Thymus (tissue), 11 donors: ENCODE results near the gene TIMM22. TPM values are rescaled to one million over a fixed set of nuclear protein-coding genes. Genes with fewer than 3 reads are reported as not detected.
"Not testable (repeated sequence)": the region's sequence is repeated elsewhere in the genome, so short reads cannot be mapped to it uniquely, and the experiment has no call there.

ENCODE experiments used
- DNase-seq, 9 donors: peaks; one replicate each; pipeline ENCODE4 v3.0.0-alpha.2; 2013; ENCODE audit warnings: low spot score in 9 of 9, low read depth in 6 of 9, missing footprints in 1 of 9
- H3K27ac ChIP-seq, 2 donors: one replicate each; pipeline ENCODE4 v1.5.1; 2013; ENCODE audit warnings: control low read depth in 1 of 2, low read depth in 1 of 2, low read length in 1 of 2, mild to moderate bottlenecking in 1 of 2, moderate library complexity in 1 of 2
- H3K27me3 ChIP-seq, 2 donors: one replicate each; pipeline ENCODE4 v1.5.1; 2013; ENCODE audit warnings: low read length in 1 of 2; ENCODE audit not compliant: control insufficient read depth in 2 of 2, insufficient read depth in 1 of 2
- H3K36me3 ChIP-seq, 2 donors: one replicate each; pipeline ENCODE4 v1.5.1; 2013; ENCODE audit warnings: low read length in 1 of 2, mild to moderate bottlenecking in 1 of 2, moderate library complexity in 1 of 2; ENCODE audit not compliant: control insufficient read depth in 2 of 2, insufficient read depth in 2 of 2
- H3K4me1 ChIP-seq, 2 donors: one replicate each; pipeline ENCODE4 v1.5.1; 2013; ENCODE audit warnings: low read length in 2 of 2; ENCODE audit not compliant: control insufficient read depth in 2 of 2, insufficient read depth in 2 of 2
- H3K4me3 ChIP-seq, 2 donors: one replicate each; pipeline ENCODE4 v1.5.1; 2013; ENCODE audit warnings: low read length in 2 of 2, control low read depth in 1 of 2, mild to moderate bottlenecking in 1 of 2
- H3K9me3 ChIP-seq, 2 donors: one replicate each; pipeline ENCODE4 v1.5.1; 2013; ENCODE audit warnings: low read length in 1 of 2, mild to moderate bottlenecking in 1 of 2; ENCODE audit not compliant: control insufficient read depth in 2 of 2, insufficient read depth in 1 of 2
- WGBS: extraction: QIAGEN DNeasy Blood & Tissue Kit; methylation state at CpG from one replicate; pipeline ENCODE4 v1.1.7; 2013; 5-methylcytosine and 5-hydroxymethylcytosine counted together
- polyA plus RNA-seq: library from polyadenylated mRNA; stranded (reverse); fragments of 200-250 nt; gene quantifications from one replicate; pipeline ENCODE4 v1.2.3, GENCODE V29; 2013
- total RNA-seq: library from RNA; stranded (reverse); fragments of 120-200 nt; gene quantifications from one replicate; pipeline ENCODE4 v1.2.4, GENCODE V29; 2013
- donor health status: healthy.

Gene TIMM22
- total and polyA plus RNA-seq, 2 donors, result 7.1 to 9.0 TPM

- Histone ChIP-seq H3K4me1 (peaks cover 0 to 7% of the 10 kb centered on the region in 2 donors), H3K9me3 (no peaks in the 10 kb centered on the region), H3K36me3 (peaks cover 3 to 28% of the 10 kb centered on the region in 2 donors), H3K27me3 (no peaks in the 10 kb centered on the region), H3K4me3 (no peak overlapping the region), H3K27ac (no peak overlapping the region)
- DNase-seq, result no peak
- 98% methylated on average over 9 of the region's 9 CpGs for WGBS
These were observed 48.5 kb downstream of the TIMM22 start for GRCh38 chr17:1045456-1045855.

DNA sequence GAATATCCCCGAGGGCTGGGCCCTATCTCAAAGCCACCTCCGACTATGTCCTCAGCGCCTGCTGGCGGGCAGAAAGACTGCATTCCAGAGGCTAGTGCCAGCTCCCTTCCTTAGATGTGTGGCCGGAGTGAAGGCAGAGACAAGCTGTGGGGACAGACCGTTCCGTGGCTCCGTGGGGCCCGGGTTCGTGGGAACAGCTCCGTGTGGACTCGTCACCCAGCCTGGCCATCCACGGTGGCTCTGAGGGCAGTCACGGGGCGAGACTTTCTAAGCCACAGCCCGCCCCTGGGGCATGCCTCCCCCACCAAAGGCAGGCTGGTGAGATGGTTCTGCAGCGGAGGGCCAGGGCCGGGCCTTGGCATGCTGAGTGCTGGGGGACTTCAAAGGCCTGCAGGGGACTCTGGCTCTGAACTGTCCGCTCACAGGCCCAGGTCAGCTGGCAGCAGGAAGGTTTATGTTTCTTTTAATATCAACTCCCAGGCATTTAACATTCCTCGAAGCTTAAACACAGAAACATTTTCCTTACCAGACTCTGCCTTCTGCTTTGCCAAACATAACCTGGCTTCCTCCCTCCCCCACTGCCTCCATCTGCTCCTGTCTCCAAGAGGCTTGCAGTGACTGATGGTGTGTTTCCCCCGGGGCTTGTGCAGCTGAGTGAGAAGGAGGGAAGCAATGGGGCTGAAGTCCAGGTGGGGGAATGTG lies 50.4 kb downstream of the TIMM22 start:
- Histone ChIP-seq H3K27me3 (no peaks in the 10 kb centered on the region), H3K36me3 (peaks cover 3 to 28% of the 10 kb centered on the region in 2 donors), H3K4me1 (peaks cover 0 to 5% of the 10 kb centered on the region in 2 donors), H3K4me3 (no peak overlapping the region), H3K27ac (no peak overlapping the region), H3K9me3 (no peaks in the 10 kb centered on the region)
- 95% methylated on average over 21 of the region's 21 CpGs for WGBS
- DNase-seq, result no peak

GRCh38 chr17:1047879-1048470 lies 51.0 kb downstream of the TIMM22 start:
- Histone ChIP-seq H3K9me3 (no peaks in the 10 kb centered on the region), H3K4me3 (no peak overlapping the region), H3K27me3 (no peaks in the 10 kb centered on the region), H3K27ac (no peak overlapping the region), H3K4me1 (peaks cover 0 to 5% of the 10 kb centered on the region in 2 donors), H3K36me3 (peaks cover 0 to 28% of the 10 kb centered on the region in 2 donors)
- 95% methylated on average over 20 of the region's 20 CpGs for WGBS
- DNase-seq, result no peak

DNA sequence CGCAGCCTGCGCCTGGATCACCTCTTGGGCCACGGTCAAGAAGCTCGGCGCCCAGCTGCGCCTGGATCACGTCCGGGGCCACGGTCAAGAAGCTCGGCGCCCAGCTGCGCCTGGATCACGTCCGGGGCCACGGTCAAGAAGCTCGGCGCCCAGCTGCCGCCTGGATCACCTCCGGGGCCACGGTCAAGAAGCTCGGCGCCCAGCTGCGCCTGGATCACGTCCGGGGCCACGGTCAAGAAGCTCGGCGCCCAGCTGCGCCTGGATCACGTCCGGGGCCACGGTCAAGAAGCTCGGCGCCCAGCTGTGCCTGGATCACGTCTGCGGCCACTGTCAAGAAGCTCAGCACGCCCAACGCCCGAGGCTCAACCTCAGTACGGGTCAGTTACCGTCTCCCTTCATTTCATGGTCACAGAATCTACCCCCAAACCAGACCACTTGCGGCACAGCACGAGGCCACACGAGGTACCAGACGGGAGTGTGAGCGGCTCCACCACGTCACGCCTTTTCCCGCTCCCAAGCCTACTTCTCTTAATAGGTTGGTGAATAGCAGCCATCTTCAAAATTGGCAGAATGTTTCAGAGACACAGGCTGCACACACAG lies 51.7 kb downstream of the TIMM22 start:
- H3K36me3 ChIP-seq, result peaks cover 1 to 30% of the 10 kb centered on the region in 2 donors

GRCh38 chr17:1049446-1050225 lies 52.7 kb downstream of the TIMM22 start:
- no peaks in the 10 kb centered on the region for H3K27me3 ChIP-seq
- no peaks in the 10 kb centered on the region for H3K4me1 ChIP-seq
- H3K36me3 ChIP-seq, result peaks cover 7 to 37% of the 10 kb centered on the region in 2 donors
- 96% methylated on average over 28 of the region's 28 CpGs for WGBS
- DNase-seq, result no peak
- no peaks in the 10 kb centered on the region for H3K9me3 ChIP-seq
- H3K27ac ChIP-seq, result no peak overlapping the region
- H3K4me3 ChIP-seq, result no peak overlapping the region

More for the DNA sequence above, 51.7 kb downstream of the TIMM22 start:
- 98% methylated on average over 49 of the region's 49 CpGs for WGBS
- H3K4me1 ChIP-seq, H3K4me3 ChIP-seq, H3K27me3 ChIP-seq, H3K27ac ChIP-seq, H3K9me3 ChIP-seq, DNase-seq: not testable (repeated sequence)

DNA sequence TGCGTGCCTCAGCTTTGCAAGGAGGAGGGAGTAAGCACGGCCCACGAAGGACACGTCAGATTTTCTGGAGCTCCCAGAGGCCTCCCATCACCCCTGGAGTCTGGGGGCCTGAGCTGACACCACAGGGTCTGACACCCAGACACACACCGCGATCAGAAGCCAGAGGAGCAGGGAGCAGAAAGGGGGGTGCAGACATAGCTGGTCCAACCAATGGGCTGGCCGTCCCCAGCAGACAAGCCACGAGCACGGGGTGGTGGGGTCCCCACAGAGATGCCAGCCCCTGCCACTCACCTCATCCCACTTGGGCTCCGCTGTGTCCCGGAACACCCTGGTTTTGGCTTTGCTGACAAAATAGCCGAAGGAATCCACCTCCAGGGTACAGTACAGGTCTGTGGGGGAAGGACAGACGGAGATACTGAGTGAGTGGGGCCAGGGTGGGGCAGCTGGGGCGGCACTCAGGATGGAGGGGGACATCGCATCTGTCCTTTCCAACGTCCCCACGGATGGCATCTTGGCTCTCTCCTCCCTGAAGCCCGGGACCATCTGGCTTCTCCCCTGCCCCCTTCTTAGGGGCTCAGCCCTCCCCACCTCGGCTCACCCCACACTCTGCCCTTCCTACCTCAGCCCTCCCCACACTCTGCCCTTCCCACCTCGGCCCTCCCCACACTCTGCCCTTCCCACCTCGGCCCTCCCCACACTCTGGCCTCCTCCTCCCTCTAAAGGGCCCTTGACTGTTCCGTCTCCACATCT lies 53.5 kb downstream of the TIMM22 start:
- Histone ChIP-seq H3K9me3 (no peaks in the 10 kb centered on the region), H3K27me3 (no peaks in the 10 kb centered on the region), H3K4me3 (no peak overlapping the region), H3K27ac (no peak overlapping the region), H3K4me1 (no peaks in the 10 kb centered on the region), H3K36me3 (peaks cover 11 to 38% of the 10 kb centered on the region in 2 donors)
- DNase-seq, result no peak
- 96% methylated on average over 22 of the region's 22 CpGs for WGBS

DNA sequence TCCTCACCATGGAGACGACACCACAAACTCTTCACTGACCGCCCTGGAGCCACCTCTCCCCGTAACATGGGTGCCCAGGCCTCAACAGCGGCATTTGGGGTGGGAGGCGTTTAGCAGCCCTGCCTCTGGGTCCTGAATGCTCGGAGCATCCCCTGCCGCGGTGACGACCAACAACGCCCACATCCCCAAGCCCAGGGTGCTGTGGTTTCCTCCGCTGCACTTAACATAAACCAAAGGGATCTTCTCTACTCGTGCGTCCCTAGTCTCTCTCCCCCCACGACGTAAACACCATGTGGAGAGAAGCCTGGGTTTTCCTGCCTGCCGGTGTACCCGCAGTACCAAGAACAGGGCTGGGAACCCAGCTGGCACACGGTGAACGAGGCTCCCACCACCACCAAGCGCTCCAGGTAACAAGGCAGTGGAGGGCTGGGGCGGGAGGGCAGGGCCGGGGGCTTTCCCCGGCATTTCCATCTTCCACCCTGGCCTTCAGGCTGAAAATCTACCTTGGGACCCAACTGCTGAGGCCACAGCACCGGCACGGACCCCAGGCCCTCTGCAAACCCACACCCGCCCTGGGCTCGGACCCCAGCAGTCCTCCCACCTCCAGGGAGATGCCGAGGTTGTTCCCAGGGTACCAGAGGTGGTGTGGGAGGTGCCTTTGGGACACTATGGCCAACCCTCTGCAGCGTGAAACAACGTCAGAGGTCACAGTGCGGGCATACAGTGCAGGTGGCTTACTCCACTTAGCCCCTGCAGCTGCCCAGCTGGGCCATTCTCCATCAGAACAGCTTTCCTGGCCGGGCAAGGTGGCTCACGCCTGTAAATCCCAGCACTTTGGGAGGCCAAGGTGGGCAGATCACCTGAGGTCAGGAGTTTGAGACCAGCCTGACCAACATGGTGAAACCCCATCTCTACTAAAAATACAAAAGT lies 54.3 kb downstream of the TIMM22 start:
- Histone ChIP-seq H3K27ac (no peak overlapping the region), H3K36me3 (peaks cover 11 to 41% of the 10 kb centered on the region in 2 donors), H3K9me3 (no peaks in the 10 kb centered on the region), H3K27me3 (no peaks in the 10 kb centered on the region), H3K4me3 (no peak overlapping the region), H3K4me1 (peaks cover 0 to under 1% of the 10 kb centered on the region in 2 donors)
- no peak for DNase-seq
- 94% methylated on average over 33 of the region's 33 CpGs for WGBS
